Esophagus squamous epithelium (tissue), 5 donors: Measurements from ENCODE around the gene ARRDC5. TPM values are rescaled to one million over a fixed set of nuclear protein-coding genes. Genes with fewer than 3 reads are reported as not detected.
A peak's percentile ranks its signal among the peaks of the same experiment; 100 is the strongest.
"Not testable (repeated sequence)": the region's sequence is repeated elsewhere in the genome, so short reads cannot be mapped to it uniquely, and the experiment has no call there.

ENCODE experiments used
- DNase-seq: peaks from one replicate; lab custom pipeline; 2025; lab: John Stamatoyannopoulos, UW
- H3K27ac ChIP-seq, 4 donors: fragments of 200-600 bp; sonication (generic); one replicate each; pipeline ENCODE4 v1.5.1; 2016 to 2019; ENCODE audit warnings: mild to moderate bottlenecking in 1 of 4
- H3K27me3 ChIP-seq, 4 donors: fragments of 200-600 bp; sonication (generic); 1 replicate in 3 of 4; 2 replicates in 1 of 4; pipeline versions ENCODE4 v1.5.1 to v1.6.0; 2017 to 2021; ENCODE audit warnings: antibody characterized with exemption in 1 of 4
- H3K36me3 ChIP-seq, 3 donors: fragments of 200-600 bp; sonication (generic); one replicate each; pipeline ENCODE4 v1.5.1; 2016 to 2019
- H3K4me1 ChIP-seq, 3 donors: fragments of 200-600 bp; sonication (generic); one replicate each; pipeline ENCODE4 v1.5.1; 2017 to 2019
- H3K4me3 ChIP-seq, 4 donors: fragments of 200-600 bp; sonication (generic); 1 replicate in 3 of 4; 2 replicates in 1 of 4; pipeline ENCODE4 v1.5.1; 2016 to 2019; ENCODE audit warnings: mild to moderate bottlenecking in 2 of 4, moderate library complexity in 1 of 4
- H3K9me3 ChIP-seq, 3 donors: fragments of 200-600 bp; sonication (generic); one replicate each; pipeline ENCODE4 v1.5.1; 2016 to 2019
- POLR2A ChIP-seq, 4 donors: fragments of 450-650 bp; IDR thresholded peaks; one replicate each; pipeline ENCODE4 v1.6.1; 2017; ENCODE audit warnings: antibody characterized with exemption in 4 of 4, mild to moderate bottlenecking in 4 of 4, moderate library complexity in 3 of 4
- WGBS, 2 donors: methylation state at CpG; one replicate each; pipeline ENCODE4 v1.1.5; 2018; 5-methylcytosine and 5-hydroxymethylcytosine counted together
- intact Hi-C: fragments of 100-400 bp; cut with DNase I; formaldehyde crosslinking; loops from one replicate; pipeline ENCODE4 v1.15.0; 2022
- total RNA-seq, 4 donors: library from RNA; depleted of rRNA; stranded (reverse); fragments of >200 nt; gene quantifications; one replicate each; pipeline ENCODE4 v1.1.0, GENCODE V29; 2016
- TF ChIP-seq, protein P1 (sequence below), 6 experiments: fragments of 450-650 bp in 4 of 6; fragments of 200-600 bp in 2 of 6; sonication (generic) in 2 of 6; IDR thresholded peaks; one replicate each; pipeline ENCODE4 v1.5.1; 2016 to 2019; ENCODE audit warnings: antibody characterized with exemption in 6 of 6, mild to moderate bottlenecking in 4 of 6, moderate library complexity in 4 of 6
- donor health status: DM: yes; HTN: yes; CAD: no.

ARRDC5 gene
- total RNA-seq, 4 donors from 2014 or later = 0.38 to 0.62 TPM; not detected in 2

DNA sequence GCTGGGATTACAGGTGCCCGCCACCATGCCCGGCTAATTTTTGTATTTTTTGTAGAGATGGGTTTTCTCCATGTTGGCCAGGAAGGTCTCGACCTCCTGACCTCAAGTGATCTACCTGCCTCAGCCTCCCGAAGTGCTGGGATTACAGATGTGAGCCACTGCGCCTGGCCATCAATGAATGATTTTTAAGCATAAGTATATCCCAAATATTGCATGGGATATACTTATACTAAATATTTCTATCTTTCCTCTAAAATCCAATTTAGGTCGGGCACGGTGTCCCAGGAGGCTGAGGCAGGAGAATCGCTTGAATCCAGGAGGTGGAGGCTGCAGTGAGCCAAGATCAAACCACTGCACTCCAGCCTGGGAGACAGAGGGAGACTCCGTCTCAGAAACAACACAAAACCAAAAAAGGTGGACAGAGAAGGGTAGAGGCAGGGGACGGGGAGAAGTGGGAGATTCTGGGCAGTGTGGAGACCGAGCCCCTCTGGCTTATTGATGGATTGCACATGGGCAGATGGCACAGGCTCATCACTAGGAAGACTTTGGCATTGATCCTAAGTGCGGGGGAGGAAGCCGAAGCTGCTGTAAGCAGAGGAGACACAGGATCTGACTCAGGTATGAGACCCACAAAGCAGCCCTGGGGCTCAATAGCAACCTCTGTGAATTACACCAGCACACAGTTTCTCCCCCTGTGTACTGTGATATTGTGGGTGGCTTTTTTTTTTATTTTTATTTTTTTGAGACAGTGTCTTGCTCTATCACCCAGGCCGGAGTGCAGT, 13.5 kb downstream of the ARRDC5 start:
- Histone ChIP-seq H3K27me3 (peaks cover 0 to 17% (median 0%) of the 10 kb centered on the region in 4 donors), H3K4me3 (no peak overlapping the region), H3K9me3 (no peaks in the 10 kb centered on the region), H3K36me3 (no peaks in the 10 kb centered on the region), H3K27ac (no peak overlapping the region), H3K4me1 (no peaks in the 10 kb centered on the region)
- no peak for TF ChIP-seq POLR2A (IDR thresholded peaks at IDR 0.05)
- TF ChIP-seq, protein P1, sequence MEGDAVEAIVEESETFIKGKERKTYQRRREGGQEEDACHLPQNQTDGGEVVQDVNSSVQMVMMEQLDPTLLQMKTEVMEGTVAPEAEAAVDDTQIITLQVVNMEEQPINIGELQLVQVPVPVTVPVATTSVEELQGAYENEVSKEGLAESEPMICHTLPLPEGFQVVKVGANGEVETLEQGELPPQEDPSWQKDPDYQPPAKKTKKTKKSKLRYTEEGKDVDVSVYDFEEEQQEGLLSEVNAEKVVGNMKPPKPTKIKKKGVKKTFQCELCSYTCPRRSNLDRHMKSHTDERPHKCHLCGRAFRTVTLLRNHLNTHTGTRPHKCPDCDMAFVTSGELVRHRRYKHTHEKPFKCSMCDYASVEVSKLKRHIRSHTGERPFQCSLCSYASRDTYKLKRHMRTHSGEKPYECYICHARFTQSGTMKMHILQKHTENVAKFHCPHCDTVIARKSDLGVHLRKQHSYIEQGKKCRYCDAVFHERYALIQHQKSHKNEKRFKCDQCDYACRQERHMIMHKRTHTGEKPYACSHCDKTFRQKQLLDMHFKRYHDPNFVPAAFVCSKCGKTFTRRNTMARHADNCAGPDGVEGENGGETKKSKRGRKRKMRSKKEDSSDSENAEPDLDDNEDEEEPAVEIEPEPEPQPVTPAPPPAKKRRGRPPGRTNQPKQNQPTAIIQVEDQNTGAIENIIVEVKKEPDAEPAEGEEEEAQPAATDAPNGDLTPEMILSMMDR (IDR thresholded peaks at IDR 0.05) = no peak
- WGBS, 2 donors = 75 to 79% methylated on average over 11 to 14 of the region's 14 CpGs
- intact Hi-C loops = no loop called here
- no peak for DNase-seq

DNA sequence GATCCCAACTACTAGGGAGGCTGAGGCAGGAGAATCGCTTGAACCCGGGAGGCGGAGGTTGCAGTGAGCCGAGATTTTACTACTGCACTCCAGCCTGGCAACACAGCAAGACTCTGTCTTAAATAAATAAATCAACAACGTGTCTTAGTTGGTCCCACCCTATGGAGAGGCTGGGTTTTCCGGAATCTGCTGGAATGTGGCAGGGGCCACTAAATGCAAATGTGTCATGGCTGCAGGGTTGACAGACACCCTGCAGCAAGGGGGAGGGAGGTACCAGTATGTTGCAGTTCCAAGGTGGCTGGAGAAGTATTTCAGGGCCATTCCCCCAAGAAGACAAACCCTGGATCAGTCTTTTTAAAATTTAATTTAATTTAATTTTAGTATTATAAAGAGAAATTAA, 14.9 kb downstream of the ARRDC5 start:
- 60% methylated on average over 2 of the region's 6 CpGs; no CpG with 5 or more reads in 1 of the 2 donors for WGBS, 2 donors

DNA sequence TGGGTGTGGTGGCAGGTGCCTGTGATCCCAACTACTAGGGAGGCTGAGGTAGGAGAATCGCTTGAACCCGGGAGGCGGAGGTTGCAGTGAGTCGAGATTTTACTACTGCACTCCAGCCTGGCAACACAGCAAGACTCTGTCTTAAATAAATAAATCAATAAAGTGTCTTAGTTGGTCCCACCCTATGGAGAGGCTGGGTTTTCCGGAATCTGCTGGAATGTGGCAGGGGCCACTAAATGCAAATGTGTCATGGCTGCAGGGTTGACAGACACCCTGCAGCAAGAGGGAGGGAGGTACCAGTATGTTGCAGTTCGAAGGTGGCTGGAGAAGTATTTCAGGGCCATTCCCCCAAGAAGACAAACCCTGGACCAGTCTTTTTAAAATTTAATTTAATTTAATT, 17.7 kb downstream of the ARRDC5 start:
- H3K4me1 ChIP-seq, intact Hi-C loops, H3K9me3 ChIP-seq, H3K27me3 ChIP-seq, H3K27ac ChIP-seq, H3K4me3 ChIP-seq, H3K36me3 ChIP-seq, DNase-seq: not testable (repeated sequence)
- WGBS, 2 donors = 65 to 81% methylated on average over 2 to 5 of the region's 6 CpGs

More for the DNA sequence above, 14.9 kb downstream of the ARRDC5 start:
- H3K36me3 ChIP-seq, DNase-seq, H3K4me3 ChIP-seq, intact Hi-C loops, H3K27ac ChIP-seq, H3K9me3 ChIP-seq, H3K4me1 ChIP-seq: not testable (repeated sequence)
- H3K27me3 ChIP-seq = peaks cover 0 to 17% (median 0%) of the 10 kb centered on the region in 4 donors

DNA sequence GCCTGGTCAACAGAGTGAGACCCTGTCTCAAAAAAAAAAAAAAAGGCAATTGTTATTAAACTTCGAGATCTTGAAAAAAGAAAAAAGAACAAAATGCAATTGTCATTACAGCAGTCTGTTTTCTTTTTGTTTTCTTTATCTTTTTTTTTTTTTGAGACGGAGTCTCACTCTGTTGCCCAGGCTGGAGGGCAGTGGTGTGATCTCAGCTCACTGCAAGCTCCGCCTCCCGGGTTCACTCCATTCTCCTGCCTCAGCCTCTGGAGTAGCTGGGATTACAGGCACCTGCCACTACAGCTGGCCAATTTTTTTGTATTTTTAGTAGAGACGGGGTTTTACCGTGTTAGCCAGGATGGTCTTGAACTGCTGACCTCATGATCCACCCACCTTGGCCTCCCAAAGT, 19.8 kb downstream of the ARRDC5 start:
- H3K4me1 ChIP-seq, DNase-seq, H3K27ac ChIP-seq, intact Hi-C loops, H3K27me3 ChIP-seq, H3K4me3 ChIP-seq, H3K36me3 ChIP-seq, H3K9me3 ChIP-seq: not testable (repeated sequence)
- WGBS, 2 donors = 69 to 73% methylated on average over 6 of the region's 6 CpGs

DNA sequence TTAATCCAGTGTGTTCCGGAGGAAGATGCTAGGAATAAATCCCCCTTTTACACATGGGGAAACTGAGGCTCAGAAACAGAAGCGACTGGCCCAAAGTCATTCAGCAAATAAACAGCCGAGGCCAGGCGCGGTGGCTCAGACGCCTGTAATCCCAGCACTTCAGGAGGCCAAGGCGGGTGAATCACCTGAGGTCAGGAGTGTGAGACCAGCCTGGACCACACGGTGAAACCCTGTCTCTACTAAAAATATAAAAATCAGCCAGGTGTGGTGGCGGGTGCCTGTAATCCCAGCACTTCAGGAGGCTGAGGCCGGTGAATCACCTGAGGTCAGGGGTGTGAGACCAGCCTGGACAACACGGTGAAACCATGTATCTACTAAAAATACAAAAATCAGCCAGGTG, 23.7 kb downstream of the ARRDC5 start:
- TF ChIP-seq, protein P1 (IDR thresholded peaks at IDR 0.05) = no peak
- no peak for TF ChIP-seq POLR2A (IDR thresholded peaks at IDR 0.05)
- Histone ChIP-seq H3K36me3 (no peaks in the 10 kb centered on the region), H3K27me3 (peaks cover 0 to 13% (median 0%) of the 10 kb centered on the region in 4 donors), H3K4me1 (peaks cover 0 to 15% (median 0%) of the 10 kb centered on the region in 3 donors), H3K27ac (no peak overlapping the region), H3K9me3 (no peaks in the 10 kb centered on the region), H3K4me3 (no peak overlapping the region)
- intact Hi-C loops = loop anchor here (5.0 to 10.0 kb wide), 2 partner anchors 33 to 146 kb away; no protein-coding TSS in a partner anchor
- no peak for DNase-seq
- 86 to 100% methylated on average over 2 to 11 of the region's 11 CpGs for WGBS, 2 donors

DNA sequence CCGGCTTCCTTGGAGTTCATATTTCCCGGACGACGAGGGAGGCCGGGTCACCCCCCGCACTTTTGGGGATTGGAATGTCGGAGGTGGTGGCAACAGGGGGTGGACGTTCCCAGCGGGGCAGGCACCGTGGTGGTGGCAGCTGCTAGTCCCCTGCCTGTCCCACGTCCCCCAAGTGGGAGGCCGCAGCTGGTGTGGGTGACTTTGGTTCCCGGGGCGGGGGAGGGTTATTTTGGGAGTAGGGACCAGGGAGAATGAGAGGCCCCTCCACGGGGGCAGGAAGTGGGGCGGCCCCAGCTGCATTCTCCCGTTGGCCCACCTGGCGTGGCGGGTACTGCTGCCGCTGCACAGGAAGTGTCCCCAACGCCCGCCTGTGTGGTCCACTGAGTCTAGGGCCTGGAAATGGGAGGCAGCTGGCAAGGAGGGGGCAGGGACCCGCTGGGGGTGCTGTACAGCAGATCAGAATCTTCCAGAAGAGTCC, 24.2 kb downstream of the ARRDC5 start:
- 25 to 50% methylated on average over 3 to 4 of the region's 23 CpGs for WGBS, 2 donors
- intact Hi-C loops = loop anchor here (5.0 to 10.0 kb wide), 2 partner anchors 34 to 146 kb away; no protein-coding TSS in a partner anchor

More for the DNA sequence above, 24.2 kb downstream of the ARRDC5 start:
- no peak for DNase-seq
- Histone ChIP-seq H3K27me3 (peaks cover 0 to 13% (median 0%) of the 10 kb centered on the region in 4 donors), H3K9me3 (no peaks in the 10 kb centered on the region), H3K27ac (peak overlapping the region in 1 of 4 donors; percentile 18), H3K4me3 (no peak overlapping the region), H3K36me3 (no peaks in the 10 kb centered on the region), H3K4me1 (peaks cover 0 to 15% (median 0%) of the 10 kb centered on the region in 3 donors)
- TF ChIP-seq POLR2A (IDR thresholded peaks at IDR 0.05) = no peak
- TF ChIP-seq, protein P1 (IDR thresholded peaks at IDR 0.05) = no peak
